Common myeloid progenitor, CD34-positive (primary cell): ENCODE data around the gene LEP. TPM values are rescaled to one million over a fixed set of nuclear protein-coding genes. Genes with fewer than 3 reads are reported as not detected.

Experiments used
- CTCF ChIA-PET: fragments of 350-600 bp; sonication (Branson Sonifier 250); formaldehyde crosslinking; loops from one replicate; lab custom pipeline; 2021; ENCODE audit warnings: antibody characterized with exemption; lab: Charles Lee
- POLR2A ChIA-PET: fragments of 350-600 bp; sonication (Branson Sonifier 250); formaldehyde crosslinking; loops from one replicate; lab custom pipeline; 2021; ENCODE audit warnings: antibody characterized with exemption; lab: Charles Lee
- DNase-seq, 3 donors: peaks; one replicate each; pipeline versions ENCODE4 v3.0.0 to v3.0.0-alpha.2; 2013
- H3K27ac ChIP-seq, 2 experiments: 1 replicate in 1 of 2; 2 replicates in 1 of 2; pipeline ENCODE4 v1.7.0; 2013; ENCODE audit warnings: inconsistent platforms in 2 of 2, low read length in 2 of 2, mild to moderate bottlenecking in 2 of 2, low read depth in 1 of 2, moderate library complexity in 1 of 2; ENCODE audit not compliant: severe bottlenecking in 2 of 2, insufficient read depth in 1 of 2, poor library complexity in 1 of 2
- H3K27me3 ChIP-seq, 5 experiments: replicated peaks in 2 of 5; 1 replicate in 3 of 5; 2 replicates in 2 of 5; pipeline versions ENCODE4 v1.6.1 to v1.7.0; 2013; ENCODE audit warnings: low read length in 4 of 5, mild to moderate bottlenecking in 2 of 5, moderate library complexity in 2 of 5, inconsistent platforms in 1 of 5; ENCODE audit not compliant: insufficient read depth in 5 of 5, control insufficient read depth in 4 of 5
- H3K36me3 ChIP-seq, 4 experiments: 1 replicate in 2 of 4; 2 replicates in 2 of 4; pipeline versions ENCODE4 v1.6.1 to v1.7.0; 2013; ENCODE audit warnings: low read length in 3 of 4, control low read depth in 1 of 4, mild to moderate bottlenecking in 1 of 4; ENCODE audit not compliant: control insufficient read depth in 4 of 4, insufficient read depth in 4 of 4
- H3K4me1 ChIP-seq, 4 experiments: 1 replicate in 3 of 4; 2 replicates in 1 of 4; pipeline versions ENCODE4 v1.6.1 to v1.7.1; 2013; ENCODE audit warnings: low read length in 3 of 4, mild to moderate bottlenecking in 3 of 4, control low read depth in 1 of 4, inconsistent platforms in 1 of 4, moderate library complexity in 1 of 4; ENCODE audit not compliant: control insufficient read depth in 4 of 4, insufficient read depth in 4 of 4; ENCODE audit errors: control extremely low read depth in 1 of 4
- H3K4me3 ChIP-seq, 7 experiments: 1 replicate in 4 of 7; 2 replicates in 3 of 7; pipeline versions ENCODE4 v1.5.1 to v1.7.0; 2013; ENCODE audit warnings: mild to moderate bottlenecking in 7 of 7, low read length in 6 of 7, moderate library complexity in 6 of 7, inconsistent platforms in 2 of 7, low read depth in 2 of 7, control low read depth in 1 of 7; ENCODE audit not compliant: insufficient read depth in 4 of 7, control insufficient read depth in 1 of 7; ENCODE audit errors: extremely low read depth in 1 of 7
- H3K9me3 ChIP-seq, 5 experiments: 1 replicate in 4 of 5; 2 replicates in 1 of 5; pipeline versions ENCODE4 v1.6.1 to v1.7.1; 2013; ENCODE audit warnings: low read length in 4 of 5, mild to moderate bottlenecking in 2 of 5, inconsistent platforms in 1 of 5, low read depth in 1 of 5, moderate library complexity in 1 of 5; ENCODE audit not compliant: control insufficient read depth in 4 of 5, insufficient read depth in 2 of 5; ENCODE audit errors: control extremely low read depth in 1 of 5
- whole genome bisulfite sequencing: methylation state at CpG from one replicate; pipeline ENCODE4 v1.1.5; 2013; ENCODE audit not compliant: insufficient coverage; 5-methylcytosine and 5-hydroxymethylcytosine counted together
- polyA plus RNA-seq: library from polyadenylated mRNA; unstranded; fragments of 120-200 nt; gene quantifications from one replicate; pipeline ENCODE4 v1.2.1, GENCODE V29; 2013

LEP gene
- not detected for polyA plus RNA-seq

GRCh38 chr7:128240696-128241386 is at the start of gene LEP:
LEP (plus strand) TSS chr7:128241278; CDS start chr7:128252019, 10,741 bp downstream.
- no peak for DNase-seq
- POLR2A ChIA-PET, result no interaction called here
- H3K4me1 ChIP-seq, result peaks cover 4 to 16% (median 8%) of the 10 kb centered on the region in 4 experiments
- CTCF ChIA-PET, result no interaction called here
- 32% methylated on average over 54 of the region's 67 CpGs for WGBS
- H3K27ac ChIP-seq, result no peak within 1 kb of the TSS
- peaks cover 0 to 29% (median 24%) of the 10 kb centered on the region in 5 experiments for H3K9me3 ChIP-seq
- no peaks in the 10 kb centered on the region for H3K36me3 ChIP-seq
- peaks cover 0 to 17% (median 4%) of the 10 kb centered on the region in 5 experiments for H3K27me3 ChIP-seq
- H3K4me3 ChIP-seq, result no peak within 1 kb of the TSS

GRCh38 chr7:128192497-128193142 is 48.5 kb upstream of the LEP start:
- no peak for DNase-seq
- Histone ChIP-seq H3K9me3 (peaks cover 3 to 24% (median 16%) of the 10 kb centered on the region in 5 experiments), H3K4me3 (no peak overlapping the region), H3K4me1 (no peaks in the 10 kb centered on the region), H3K27me3 (peaks cover 0 to 35% (median 10%) of the 10 kb centered on the region in 5 experiments), H3K27ac (no peak overlapping the region), H3K36me3 (no peaks in the 10 kb centered on the region)
- 47% methylated on average over 12 of the region's 19 CpGs for WGBS
- ChIA-PET CTCF (interaction anchor here (0.6 to 1.9 kb wide), 7 partner anchors 11 to 156 kb away, joined by 3 to 6 read pairs (median 5); no protein-coding TSS in a partner anchor), POLR2A (no interaction called here)

- CTCF ChIA-PET, result interaction anchor here (1.2 to 1.6 kb wide), 3 partner anchors 11 to 164 kb away, joined by 3 read pairs; no protein-coding TSS in a partner anchor
- WGBS, result 100% methylated on average over 1 of the region's 3 CpGs
Observed at GRCh38 chr7:128194533-128195282, 46.4 kb upstream of the LEP start.

GRCh38 chr7:128197589-128197988 is 43.5 kb upstream of the LEP start:
- CTCF ChIA-PET, result interaction anchor here (1.0 kb wide), 1 partner anchor 9 kb away, joined by 5 read pairs; no protein-coding TSS in a partner anchor
- DNase-seq, result no peak
- WGBS, result 100% methylated on average over 1 of the region's 1 CpG
- Histone ChIP-seq H3K27ac (no peak overlapping the region), H3K4me1 (peaks cover 0 to 11% (median 8%) of the 10 kb centered on the region in 4 experiments), H3K4me3 (no peak overlapping the region), H3K36me3 (no peaks in the 10 kb centered on the region), H3K27me3 (peaks cover 2 to 35% (median 28%) of the 10 kb centered on the region in 5 experiments), H3K9me3 (peaks cover 3 to 24% (median 16%) of the 10 kb centered on the region in 5 experiments)
- POLR2A ChIA-PET, result no interaction called here

More at GRCh38 chr7:128194533-128195282, 46.4 kb upstream of the LEP start:
- POLR2A ChIA-PET, result no interaction called here
- Histone ChIP-seq H3K9me3 (peaks cover 3 to 24% (median 16%) of the 10 kb centered on the region in 5 experiments), H3K4me3 (no peak overlapping the region), H3K4me1 (no peaks in the 10 kb centered on the region), H3K27ac (no peak overlapping the region), H3K36me3 (no peaks in the 10 kb centered on the region), H3K27me3 (peaks cover 0 to 27% (median 13%) of the 10 kb centered on the region in 5 experiments)
- DNase-seq, result no peak

DNA sequence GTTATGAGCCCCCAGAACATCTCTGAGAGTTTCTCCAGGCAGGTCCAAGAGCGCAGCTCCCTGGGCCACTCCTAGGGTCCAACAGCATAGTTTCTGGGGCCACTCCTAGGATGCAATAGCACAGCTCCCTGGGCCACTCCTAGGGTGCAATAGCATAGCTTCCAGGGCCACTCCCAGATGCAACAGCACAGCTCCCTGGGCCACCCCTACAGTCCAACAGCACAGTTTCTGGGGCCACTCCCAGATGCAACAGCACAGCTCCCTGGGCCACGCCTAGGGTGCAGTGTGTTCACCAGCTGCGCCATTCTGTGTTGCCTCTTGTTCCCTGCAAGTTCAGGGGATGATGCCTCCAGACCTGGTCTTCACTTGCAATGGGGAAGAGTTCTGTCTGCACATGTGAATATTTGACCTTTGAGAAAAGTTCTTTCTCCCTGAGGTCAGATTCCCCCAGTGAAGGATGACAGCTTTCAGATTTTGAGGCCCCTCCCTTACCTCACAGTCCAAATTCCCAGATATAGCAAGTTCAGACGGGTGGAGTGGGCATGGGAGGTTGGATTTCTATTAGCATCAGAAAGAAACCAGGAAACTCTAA is 43.0 kb upstream of the LEP start:
- H3K36me3 ChIP-seq, result no peaks in the 10 kb centered on the region
- H3K9me3 ChIP-seq, result peaks cover 3 to 20% (median 16%) of the 10 kb centered on the region in 5 experiments
- CTCF ChIA-PET, result interaction anchor here (1.0 kb wide), 1 partner anchor 9 kb away, joined by 5 read pairs; no protein-coding TSS in a partner anchor
- H3K27me3 ChIP-seq, result peaks cover 2 to 38% (median 32%) of the 10 kb centered on the region in 5 experiments
- WGBS, result 100% methylated on average over 3 of the region's 4 CpGs
- no peak overlapping the region for H3K4me3 ChIP-seq
- DNase-seq, result no peak
- peaks cover 0 to 11% (median 8%) of the 10 kb centered on the region in 4 experiments for H3K4me1 ChIP-seq
- H3K27ac ChIP-seq, result no peak overlapping the region
- POLR2A ChIA-PET, result no interaction called here

DNA sequence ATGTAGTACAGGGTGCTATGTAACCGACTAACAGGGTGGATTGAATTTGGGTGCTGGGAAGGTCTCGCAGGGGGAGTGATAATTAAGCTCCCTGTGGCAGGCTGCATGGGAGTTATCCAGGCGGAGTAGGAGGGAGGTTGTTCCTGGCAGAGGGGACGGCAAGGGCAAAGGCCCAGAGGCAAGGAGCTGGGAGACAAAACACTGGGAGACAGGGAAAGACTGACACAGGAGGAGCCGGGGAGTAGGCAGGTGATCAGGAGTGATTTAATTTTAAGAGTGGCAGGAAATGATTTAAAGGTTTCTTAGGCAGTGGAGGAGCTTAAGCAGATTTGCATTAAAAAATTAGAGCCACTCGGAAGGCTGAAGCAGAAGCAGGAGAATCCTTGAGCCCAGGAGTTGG is 40.7 kb upstream of the LEP start:
- Histone ChIP-seq H3K9me3 (peaks cover 3 to 8% (median 6%) of the 10 kb centered on the region in 5 experiments), H3K4me1 (peaks cover 0 to 11% (median 8%) of the 10 kb centered on the region in 4 experiments), H3K27me3 (peaks cover 2 to 55% (median 43%) of the 10 kb centered on the region in 5 experiments), H3K36me3 (no peaks in the 10 kb centered on the region), H3K4me3 (no peak overlapping the region), H3K27ac (no peak overlapping the region)
- DNase-seq, result no peak
- WGBS, result 97% methylated on average over 3 of the region's 6 CpGs
- ChIA-PET CTCF (interaction anchor here (0.7 kb wide), 1 partner anchor 15 kb away, joined by 3 read pairs; no protein-coding TSS in a partner anchor), POLR2A (no interaction called here)
